Pancreas (tissue), 10 donors: Measurements from ENCODE around the gene WDR11. TPM values are rescaled to one million over a fixed set of nuclear protein-coding genes. Genes with fewer than 3 reads are reported as not detected.

Experiments used
- ATAC-seq, 4 donors: fragments of 200-7000 bp; cut with Tn5 transposase; one replicate each; pipeline versions ENCODE4 v1.8.0 to v1.9.1; 2020; ENCODE audit warnings: mild to moderate bottlenecking in 4 of 4, moderate library complexity in 4 of 4
- DNase-seq, 6 donors: peaks; one replicate each; pipeline ENCODE4 v3.0.0-alpha.2; 2020
- FAIRE-seq: peaks from 2 replicates; lab custom pipeline; 2012; peaks lifted over from hg19 to GRCh38; lab: Jason Lieb, UNC
- H3K27ac ChIP-seq, 4 donors: fragments of 200-600 bp; sonication (generic); 1 replicate in 3 of 4; 2 replicates in 1 of 4; pipeline versions ENCODE4 v1.5.0 to v1.8.0; 2020
- H3K27me3 ChIP-seq, 4 donors: fragments of 200-600 bp; one replicate each; pipeline ENCODE4 v1.8.0; 2021
- H3K36me3 ChIP-seq, 3 donors: fragments of 200-600 bp; sonication (generic) in 1 of 3; one replicate each; pipeline versions ENCODE4 v1.5.0 to v1.8.0; 2020 to 2021
- H3K4me1 ChIP-seq, 3 donors: fragments of 200-600 bp; one replicate each; pipeline ENCODE4 v1.8.0; 2021
- H3K4me3 ChIP-seq, 4 donors: fragments of 200-600 bp; sonication (generic) in 2 of 4; one replicate each; pipeline versions ENCODE4 v1.5.0 to v1.8.0; 2020 to 2021
- H3K9me3 ChIP-seq, 4 donors: fragments of 200-600 bp; one replicate each; pipeline ENCODE4 v1.8.0; 2021
- WGBS, 2 donors: extraction: QIAGEN DNeasy Blood & Tissue Kit; methylation state at CpG; one replicate each; pipeline ENCODE4 v1.1.7; 2013; 5-methylcytosine and 5-hydroxymethylcytosine counted together
- intact Hi-C, 3 donors: fragments of 100-400 bp; cut with DNase I; formaldehyde crosslinking; loops; one replicate each; pipeline versions ENCODE4 v1.11.1 to v1.14.2; 2022
- polyA plus RNA-seq, 2 donors: library from polyadenylated mRNA; stranded (reverse); fragments of 200-250 nt; gene quantifications; one replicate each; pipeline ENCODE4 v1.2.3, GENCODE V29; 2013
- total RNA-seq, 6 donors: library from RNA; stranded (reverse); fragmentation: NEBNext Ultra II Directional in 4 of 6; extraction: Animal tissue kit (Norgen Biotek cat#: 25700) in 4 of 6; gene quantifications; one replicate each; pipeline versions ENCODE4 v1.2.1 to v1.2.4, GENCODE V29; 2021 to 2023
- TF ChIP-seq, protein P1 (sequence below), 4 donors: fragments of 200-600 bp; sonication (generic) in 3 of 4; IDR thresholded peaks; one replicate each; pipeline versions ENCODE4 v1.5.0 to v1.8.0; 2021; ENCODE audit warnings: antibody characterized with exemption in 4 of 4
- donor health status: healthy with polysubstance abuse.
- donor health status: DM: no; HTN: no; CAD: no; lungs with moderate emphysema.
- donor health status: DM: no; HTN: no; CAD: no.
- donor health status: control.
- donor health status: control.
- donor health status: Bipolar disorder and iron deficiency.
- donor health status: DM: yes; HTN: yes; CAD: no.
- donor health status: DM: no; HTN: no; CAD: no.
- donor health status: DM: no; HTN: no; CAD: no.
- donor health status: DM: yes; HTN: yes; CAD: no.

The WDR11 gene
- total and polyA plus RNA-seq, 8 donors: 14.8 to 30.5 (median 18.3) TPM

DNA sequence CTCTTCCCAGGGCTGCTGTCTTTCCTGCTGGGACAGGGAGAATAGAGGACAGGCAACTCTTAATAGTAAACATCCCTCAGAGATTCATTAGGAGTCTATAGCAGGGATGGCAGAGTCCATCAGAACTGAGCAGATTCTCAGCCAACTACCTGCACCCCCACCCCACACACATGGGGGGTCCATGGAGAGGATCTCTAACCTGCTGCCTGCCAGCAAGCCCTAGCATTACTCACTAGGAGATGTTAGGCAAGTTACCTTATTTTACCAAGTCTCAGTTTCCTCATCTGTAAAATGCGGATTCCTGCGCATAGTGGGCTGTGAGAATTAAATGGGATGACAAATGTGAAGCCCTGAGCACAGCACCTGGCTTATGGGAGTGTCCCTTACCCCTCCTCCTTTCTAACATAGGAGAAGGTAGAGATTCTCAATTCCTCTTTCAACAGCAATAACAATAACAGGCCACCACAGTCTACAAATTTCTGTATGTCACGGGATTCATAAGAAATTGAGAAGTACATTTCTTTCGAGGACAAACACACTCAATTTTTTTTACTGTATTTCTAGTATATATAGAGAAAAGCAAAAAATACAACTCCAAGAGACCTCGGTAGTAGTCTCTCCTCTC lies 23.8 kb upstream of the WDR11 start:
- DNase-seq (no peak), ATAC-seq (no peak), FAIRE-seq (no peak)
- H3K9me3 ChIP-seq: no peaks in the 10 kb centered on the region
- TF ChIP-seq, protein P1, sequence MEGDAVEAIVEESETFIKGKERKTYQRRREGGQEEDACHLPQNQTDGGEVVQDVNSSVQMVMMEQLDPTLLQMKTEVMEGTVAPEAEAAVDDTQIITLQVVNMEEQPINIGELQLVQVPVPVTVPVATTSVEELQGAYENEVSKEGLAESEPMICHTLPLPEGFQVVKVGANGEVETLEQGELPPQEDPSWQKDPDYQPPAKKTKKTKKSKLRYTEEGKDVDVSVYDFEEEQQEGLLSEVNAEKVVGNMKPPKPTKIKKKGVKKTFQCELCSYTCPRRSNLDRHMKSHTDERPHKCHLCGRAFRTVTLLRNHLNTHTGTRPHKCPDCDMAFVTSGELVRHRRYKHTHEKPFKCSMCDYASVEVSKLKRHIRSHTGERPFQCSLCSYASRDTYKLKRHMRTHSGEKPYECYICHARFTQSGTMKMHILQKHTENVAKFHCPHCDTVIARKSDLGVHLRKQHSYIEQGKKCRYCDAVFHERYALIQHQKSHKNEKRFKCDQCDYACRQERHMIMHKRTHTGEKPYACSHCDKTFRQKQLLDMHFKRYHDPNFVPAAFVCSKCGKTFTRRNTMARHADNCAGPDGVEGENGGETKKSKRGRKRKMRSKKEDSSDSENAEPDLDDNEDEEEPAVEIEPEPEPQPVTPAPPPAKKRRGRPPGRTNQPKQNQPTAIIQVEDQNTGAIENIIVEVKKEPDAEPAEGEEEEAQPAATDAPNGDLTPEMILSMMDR (IDR thresholded peaks at IDR 0.05): no peak
- H3K27ac ChIP-seq: no peak overlapping the region
- H3K4me1 ChIP-seq: no peaks in the 10 kb centered on the region
- intact Hi-C loops: no loop called here
- H3K36me3 ChIP-seq: no peaks in the 10 kb centered on the region
- H3K27me3 ChIP-seq: no peaks in the 10 kb centered on the region
- WGBS, 2 donors: 58 to 69% methylated on average over 5 of the region's 5 CpGs
- H3K4me3 ChIP-seq: no peak overlapping the region

GRCh38 chr10:120828763-120829319 lies 22.3 kb upstream of the WDR11 start:
- ATAC-seq (no peak), DNase-seq (no peak), FAIRE-seq (no peak)
- H3K27me3 ChIP-seq: no peaks in the 10 kb centered on the region
- no peaks in the 10 kb centered on the region for H3K36me3 ChIP-seq
- no peak overlapping the region for H3K4me3 ChIP-seq
- H3K27ac ChIP-seq: no peak overlapping the region
- WGBS, 2 donors: 68 to 86% methylated on average over 3 of the region's 3 CpGs
- H3K9me3 ChIP-seq: no peaks in the 10 kb centered on the region
- TF ChIP-seq, protein P1 (IDR thresholded peaks at IDR 0.05): no peak
- no peaks in the 10 kb centered on the region for H3K4me1 ChIP-seq
- intact Hi-C loops: no loop called here

DNA sequence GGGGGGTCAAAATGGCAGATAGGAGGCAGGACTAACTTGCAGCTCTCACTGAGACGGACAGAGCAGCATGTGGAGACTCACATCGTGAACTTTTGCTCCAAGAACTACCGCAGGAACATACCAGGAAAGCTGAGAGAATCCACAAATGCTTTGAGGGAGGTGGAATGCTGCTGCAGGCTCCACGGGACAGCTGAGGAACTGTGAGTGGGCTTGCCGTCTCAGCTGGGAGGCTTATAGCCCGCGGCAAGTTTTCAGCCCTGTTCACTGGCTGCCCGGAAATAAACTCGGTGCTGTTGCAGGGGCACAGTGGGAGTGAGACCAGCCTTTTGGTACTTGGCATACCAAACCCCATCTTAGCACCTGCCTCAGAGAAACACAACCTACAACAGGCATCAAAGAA lies 19.1 kb upstream of the WDR11 start:
- no peaks in the 10 kb centered on the region for H3K9me3 ChIP-seq
- peaks cover 0 to 3% (median 0%) of the 10 kb centered on the region in 4 donors for H3K27me3 ChIP-seq
- no peak for DNase-seq
- H3K36me3 ChIP-seq: no peaks in the 10 kb centered on the region
- TF ChIP-seq, protein P1 (IDR thresholded peaks at IDR 0.05): no peak
- H3K27ac ChIP-seq: no peak overlapping the region
- no peaks in the 10 kb centered on the region for H3K4me1 ChIP-seq
- no peak for FAIRE-seq
- WGBS, 2 donors: 67 to 77% methylated on average over 9 of the region's 9 CpGs
- ATAC-seq: no peak
- intact Hi-C loops: no loop called here
- H3K4me3 ChIP-seq: no peak overlapping the region

GRCh38 chr10:120833222-120833928 lies 17.8 kb upstream of the WDR11 start:
- FAIRE-seq (no peak), ATAC-seq (no peak), DNase-seq (no peak)
- Histone ChIP-seq H3K4me3 (no peak overlapping the region), H3K36me3 (no peaks in the 10 kb centered on the region), H3K4me1 (no peaks in the 10 kb centered on the region), H3K9me3 (no peaks in the 10 kb centered on the region), H3K27ac (no peak overlapping the region), H3K27me3 (peaks cover 0 to 3% (median 0%) of the 10 kb centered on the region in 4 donors)
- intact Hi-C loops: no loop called here
- WGBS, 2 donors: 75 to 84% methylated on average over 6 of the region's 6 CpGs
- TF ChIP-seq, protein P1 (IDR thresholded peaks at IDR 0.05): no peak
